Naive B cell (primary cell): ENCODE measurements around the gene HGS. TPM values are rescaled to one million over a fixed set of nuclear protein-coding genes. Genes with fewer than 3 reads are reported as not detected.

ENCODE experiments used
- ATAC-seq, 2 donors: fragments of 150-1000 bp; cut with Tn5 transposase; 2 replicates each; pipeline ENCODE4 v1.10.0; 2021; ENCODE audit warnings: low read depth in 2 of 2, mild to moderate bottlenecking in 2 of 2, moderate library complexity in 2 of 2
- DNase-seq: peaks from one replicate; pipeline ENCODE4 v3.0.0; 2022
- H3K27ac Mint-ChIP-seq, 6 donors: one replicate each; pipeline ENCODE4 v1.8.0; 2020 to 2022; ENCODE audit warnings: mild to moderate bottlenecking in 6 of 6, mixed read lengths in 6 of 6, moderate library complexity in 5 of 6, inconsistent platforms in 2 of 6
- H3K27me3 Mint-ChIP-seq, 3 donors: one replicate each; pipeline ENCODE4 v1.8.0; 2021 to 2022; ENCODE audit warnings: mixed read lengths in 3 of 3, mild to moderate bottlenecking in 1 of 3
- H3K36me3 Mint-ChIP-seq, 2 donors: one replicate each; pipeline ENCODE4 v1.8.0; 2020 to 2022; ENCODE audit warnings: mixed read lengths in 2 of 2, inconsistent platforms in 1 of 2, mild to moderate bottlenecking in 1 of 2
- H3K4me1 Mint-ChIP-seq, 3 donors: one replicate each; pipeline ENCODE4 v1.8.0; 2020 to 2022; ENCODE audit warnings: mixed read lengths in 3 of 3, inconsistent platforms in 1 of 3, mild to moderate bottlenecking in 1 of 3, moderate library complexity in 1 of 3
- H3K4me3 Mint-ChIP-seq, 8 donors: one replicate each; pipeline ENCODE4 v1.8.0; 2020 to 2022; ENCODE audit warnings: mild to moderate bottlenecking in 8 of 8, mixed read lengths in 8 of 8, moderate library complexity in 8 of 8, inconsistent platforms in 2 of 8
- H3K9me3 Mint-ChIP-seq, 7 donors: one replicate each; pipeline ENCODE4 v1.8.0; 2020 to 2022; ENCODE audit warnings: mixed read lengths in 7 of 7, mild to moderate bottlenecking in 5 of 7, inconsistent platforms in 2 of 7, moderate library complexity in 1 of 7
- polyA plus RNA-seq, 6 donors: library from polyadenylated mRNA; unstranded; fragments of 300-500 nt; fragmentation: Illumina TruSeq; gene quantifications; one replicate each; pipeline ENCODE4 v1.2.3, GENCODE V29; 2021; ENCODE audit warnings: low read depth in 6 of 6

The HGS gene
- polyA plus RNA-seq, 6 donors from 2014 or later: 11.3 to 47.6 (median 21.7) TPM

DNA sequence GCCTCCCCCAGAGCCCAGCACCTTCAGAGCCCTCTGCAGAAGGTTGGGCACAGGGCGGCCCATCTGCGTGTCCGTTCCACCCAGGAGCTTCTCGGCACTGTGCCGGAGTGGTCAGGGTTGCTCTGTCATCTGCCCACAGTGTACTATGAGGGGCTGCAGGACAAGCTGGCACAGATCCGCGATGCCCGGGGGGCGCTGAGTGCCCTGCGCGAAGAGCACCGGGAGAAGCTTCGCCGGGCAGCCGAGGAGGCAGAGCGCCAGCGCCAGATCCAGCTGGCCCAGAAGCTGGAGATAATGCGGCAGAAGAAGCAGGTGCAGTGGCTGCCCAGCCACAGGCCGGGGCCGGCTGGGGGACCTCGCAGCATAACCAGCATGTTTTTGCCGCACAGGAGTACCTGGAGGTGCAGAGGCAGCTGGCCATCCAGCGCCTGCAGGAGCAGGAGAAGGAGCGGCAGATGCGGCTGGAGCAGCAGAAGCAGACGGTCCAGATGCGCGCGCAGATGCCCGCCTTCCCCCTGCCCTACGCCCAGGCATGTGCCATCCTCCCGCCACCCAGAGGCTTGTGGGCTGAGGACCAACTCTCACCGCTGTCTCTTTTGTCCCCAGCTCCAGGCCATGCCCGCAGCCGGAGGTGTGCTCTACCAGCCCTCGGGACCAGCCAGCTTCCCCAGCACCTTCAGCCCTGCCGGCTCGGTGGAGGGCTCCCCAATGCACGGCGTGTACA lies 12.6 kb downstream of the HGS start:
- Mint-ChIP-seq H3K9me3 (no peaks in the 10 kb centered on the region), H3K4me3 (no peak overlapping the region), H3K27ac (no peak overlapping the region), H3K4me1 (peaks cover under 1 to 10% (median 9%) of the 10 kb centered on the region in 3 donors), H3K36me3 (no peaks in the 10 kb centered on the region), H3K27me3 (no peaks in the 10 kb centered on the region)
- DNase-seq: no peak
- ATAC-seq: no peak

DNA sequence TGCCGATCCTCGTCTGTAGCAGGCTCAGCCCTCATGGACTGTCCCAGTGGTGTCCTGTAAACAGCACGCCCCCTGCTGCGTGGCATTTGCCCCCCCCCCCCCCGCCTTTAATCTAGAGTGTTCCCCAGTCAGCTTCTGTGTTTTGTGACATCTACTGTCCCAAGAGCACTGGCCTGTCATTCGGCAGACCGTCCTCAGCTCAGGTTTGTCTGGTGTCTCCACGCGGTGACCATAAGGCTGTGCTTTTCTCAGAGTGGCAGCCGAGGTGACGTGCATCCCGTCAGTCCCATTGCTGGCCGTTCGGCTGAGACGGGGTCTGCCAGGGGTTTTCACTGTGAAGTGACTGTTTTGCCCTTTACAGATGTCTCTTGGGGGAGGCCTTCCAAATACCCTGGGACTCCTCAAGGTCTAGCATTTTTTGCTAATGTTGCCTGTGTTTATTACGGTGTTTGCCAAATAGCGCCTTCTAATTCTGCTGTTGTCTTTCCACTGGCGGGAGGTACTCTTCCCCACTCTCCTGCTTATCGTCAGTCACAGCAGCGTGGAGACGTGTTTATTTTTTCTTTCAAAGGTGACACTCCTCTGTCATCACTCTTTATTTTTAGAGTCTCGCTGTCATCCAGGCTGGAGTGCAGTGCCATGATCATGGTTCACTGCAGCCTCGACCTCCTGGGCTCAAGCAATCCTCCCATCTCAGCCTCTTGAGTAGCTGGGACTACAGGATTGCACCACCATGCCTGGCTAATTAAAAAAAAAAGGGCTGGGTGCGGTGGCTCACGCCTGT lies 13.6 kb downstream of the HGS start:
- Mint-ChIP-seq H3K27ac (peak overlapping the region in 2 of 6 donors; percentile 77 to 78), H3K27me3 (no peaks in the 10 kb centered on the region), H3K9me3 (no peaks in the 10 kb centered on the region), H3K4me1 (peaks cover 11 to 17% (median 12%) of the 10 kb centered on the region in 3 donors), H3K4me3 (no peak overlapping the region), H3K36me3 (no peaks in the 10 kb centered on the region)
- ATAC-seq: no peak
- no peak for DNase-seq

DNA sequence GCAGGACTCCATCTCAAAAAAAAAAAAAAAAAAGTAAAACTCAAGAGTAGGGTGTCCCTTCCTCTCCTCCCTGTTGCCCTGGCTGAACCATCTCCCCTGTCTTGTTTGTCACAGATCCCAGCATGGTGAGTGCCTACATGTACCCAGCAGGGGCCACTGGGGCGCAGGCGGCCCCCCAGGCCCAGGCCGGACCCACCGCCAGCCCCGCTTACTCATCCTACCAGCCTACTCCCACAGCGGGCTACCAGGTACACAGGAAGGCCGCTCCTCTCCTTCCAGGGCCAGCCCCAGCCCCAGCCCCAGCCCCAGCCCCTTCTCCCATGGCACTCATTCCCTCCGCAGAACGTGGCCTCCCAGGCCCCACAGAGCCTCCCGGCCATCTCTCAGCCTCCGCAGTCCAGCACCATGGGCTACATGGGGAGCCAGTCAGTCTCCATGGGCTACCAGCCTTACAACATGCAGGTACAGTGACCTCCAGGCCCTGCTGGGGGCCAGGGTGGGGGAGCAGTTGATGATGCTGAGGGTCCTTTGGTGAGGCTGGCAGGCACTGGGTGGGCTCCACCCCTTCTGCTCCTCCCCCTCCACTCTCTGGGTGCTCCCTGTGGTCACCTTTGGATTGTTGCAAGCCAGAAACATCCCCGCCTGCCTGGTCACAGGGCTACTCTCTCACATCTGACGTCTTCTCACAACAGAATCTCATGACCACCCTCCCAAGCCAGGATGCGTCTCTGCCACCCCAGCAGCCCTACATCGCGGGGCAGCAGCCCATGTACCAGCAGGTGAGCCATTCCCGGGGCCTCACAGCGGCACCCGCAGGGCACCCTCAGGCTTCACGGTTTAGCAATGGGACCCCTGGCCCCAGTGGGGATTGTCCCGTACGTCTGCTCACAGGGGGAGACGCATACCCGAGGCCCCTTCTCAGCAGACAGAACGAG lies 16.8 kb downstream of the HGS start:
- peaks cover 17 to 33% (median 21%) of the 10 kb centered on the region in 3 donors for H3K4me1 Mint-ChIP-seq
- H3K4me3 Mint-ChIP-seq: peak overlapping the region in 3 of 8 donors; percentile 16 to 61 (median 58)
- peak overlapping the region in 3 of 6 donors; percentile 47 to 80 (median 74) for H3K27ac Mint-ChIP-seq
- DNase-seq (no peak), ATAC-seq (no peak)
- no peaks in the 10 kb centered on the region for H3K36me3 Mint-ChIP-seq
- no peaks in the 10 kb centered on the region for H3K27me3 Mint-ChIP-seq
- no peaks in the 10 kb centered on the region for H3K9me3 Mint-ChIP-seq

DNA sequence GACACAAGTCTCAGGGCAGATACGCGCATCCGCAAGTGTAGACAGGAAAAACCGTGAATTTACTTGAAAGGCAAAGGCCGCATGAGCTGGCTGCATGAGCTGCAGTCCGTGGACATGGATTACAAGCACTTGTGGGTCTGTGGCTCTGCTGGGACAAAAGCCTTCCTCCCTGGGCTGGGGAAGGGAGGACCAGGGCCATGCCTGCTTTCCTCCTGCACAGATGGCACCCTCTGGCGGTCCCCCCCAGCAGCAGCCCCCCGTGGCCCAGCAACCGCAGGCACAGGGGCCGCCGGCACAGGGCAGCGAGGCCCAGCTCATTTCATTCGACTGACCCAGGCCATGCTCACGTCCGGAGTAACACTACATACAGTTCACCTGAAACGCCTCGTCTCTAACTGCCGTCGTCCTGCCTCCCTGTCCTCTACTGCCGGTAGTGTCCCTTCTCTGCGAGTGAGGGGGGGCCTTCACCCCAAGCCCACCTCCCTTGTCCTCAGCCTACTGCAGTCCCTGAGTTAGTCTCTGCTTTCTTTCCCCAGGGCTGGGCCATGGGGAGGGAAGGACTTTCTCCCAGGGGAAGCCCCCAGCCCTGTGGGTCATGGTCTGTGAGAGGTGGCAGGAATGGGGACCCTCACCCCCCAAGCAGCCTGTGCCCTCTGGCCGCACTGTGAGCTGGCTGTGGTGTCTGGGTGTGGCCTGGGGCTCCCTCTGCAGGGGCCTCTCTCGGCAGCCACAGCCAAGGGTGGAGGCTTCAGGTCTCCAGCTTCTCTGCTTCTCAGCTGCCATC lies 17.7 kb downstream of the HGS start:
- peak overlapping the region in 5 of 6 donors; percentile 71 to 97 (median 77) for H3K27ac Mint-ChIP-seq
- no peak for DNase-seq
- no peak for ATAC-seq
- peak overlapping the region; percentile 20 to 94 (median 90) for H3K4me3 Mint-ChIP-seq
- peaks cover 0 to 4% of the 10 kb centered on the region in 2 donors for H3K36me3 Mint-ChIP-seq
- peaks cover 20 to 37% (median 24%) of the 10 kb centered on the region in 3 donors for H3K4me1 Mint-ChIP-seq
- H3K9me3 Mint-ChIP-seq: no peaks in the 10 kb centered on the region
- H3K27me3 Mint-ChIP-seq: no peaks in the 10 kb centered on the region

DNA sequence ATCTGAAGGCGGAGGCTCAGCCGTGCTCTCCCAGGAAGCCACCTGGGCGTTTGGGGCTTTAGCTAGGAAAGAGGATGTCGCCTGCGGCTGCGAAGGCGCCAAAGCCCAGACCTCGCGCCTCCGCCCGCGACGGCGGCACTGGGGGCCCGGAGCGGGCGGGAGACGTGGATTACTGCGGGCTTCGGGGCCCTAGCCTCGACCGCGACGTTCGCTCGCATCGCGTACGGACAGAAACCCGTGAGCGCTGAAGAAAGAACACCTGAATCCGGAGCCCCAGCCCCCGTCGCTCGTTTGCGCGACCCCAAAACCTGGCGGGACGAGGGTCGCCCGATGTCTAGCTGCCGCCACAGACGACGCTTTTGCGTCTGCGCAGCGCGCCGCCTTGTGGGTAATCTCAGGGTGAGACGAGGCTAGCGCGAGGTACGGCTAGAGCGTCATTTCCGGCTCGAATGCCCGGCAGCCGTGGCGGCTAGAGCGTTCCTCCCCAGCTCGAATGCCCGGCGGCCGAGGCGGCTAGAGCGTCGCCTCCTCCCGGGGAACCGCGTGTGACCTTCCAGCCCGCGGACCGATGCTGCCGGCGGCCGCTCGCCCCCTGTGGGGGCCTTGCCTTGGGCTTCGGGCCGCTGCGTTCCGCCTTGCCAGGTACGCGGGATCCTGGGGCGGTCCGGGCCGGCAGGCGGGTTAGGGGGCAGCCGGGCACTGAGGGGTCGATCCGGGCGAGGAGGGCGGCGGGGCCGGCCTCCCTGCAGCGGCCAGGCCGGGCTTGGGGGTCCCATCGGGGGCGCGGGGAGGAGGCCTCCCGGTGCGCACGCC lies 19.3 kb downstream of the HGS start, which contains the start of gene MRPL12:
Gene MRPL12 (plus strand): TSS at position 434 of the 813 bp plus-strand sequence. CDS start 135 bp downstream, at position 569.
- DNase-seq (peak; percentile 86), ATAC-seq (peak; percentile 95 to 96)
- Mint-ChIP-seq H3K4me1 (peaks cover 21 to 37% (median 24%) of the 10 kb centered on the region in 3 donors), H3K36me3 (peaks cover 0 to 6% of the 10 kb centered on the region in 2 donors), H3K27ac (peak within 1 kb of the TSS; percentile 93 to 97 (median 94)), H3K27me3 (no peaks in the 10 kb centered on the region), H3K4me3 (peak within 1 kb of the TSS; percentile 88 to 96 (median 92)), H3K9me3 (no peaks in the 10 kb centered on the region)

DNA sequence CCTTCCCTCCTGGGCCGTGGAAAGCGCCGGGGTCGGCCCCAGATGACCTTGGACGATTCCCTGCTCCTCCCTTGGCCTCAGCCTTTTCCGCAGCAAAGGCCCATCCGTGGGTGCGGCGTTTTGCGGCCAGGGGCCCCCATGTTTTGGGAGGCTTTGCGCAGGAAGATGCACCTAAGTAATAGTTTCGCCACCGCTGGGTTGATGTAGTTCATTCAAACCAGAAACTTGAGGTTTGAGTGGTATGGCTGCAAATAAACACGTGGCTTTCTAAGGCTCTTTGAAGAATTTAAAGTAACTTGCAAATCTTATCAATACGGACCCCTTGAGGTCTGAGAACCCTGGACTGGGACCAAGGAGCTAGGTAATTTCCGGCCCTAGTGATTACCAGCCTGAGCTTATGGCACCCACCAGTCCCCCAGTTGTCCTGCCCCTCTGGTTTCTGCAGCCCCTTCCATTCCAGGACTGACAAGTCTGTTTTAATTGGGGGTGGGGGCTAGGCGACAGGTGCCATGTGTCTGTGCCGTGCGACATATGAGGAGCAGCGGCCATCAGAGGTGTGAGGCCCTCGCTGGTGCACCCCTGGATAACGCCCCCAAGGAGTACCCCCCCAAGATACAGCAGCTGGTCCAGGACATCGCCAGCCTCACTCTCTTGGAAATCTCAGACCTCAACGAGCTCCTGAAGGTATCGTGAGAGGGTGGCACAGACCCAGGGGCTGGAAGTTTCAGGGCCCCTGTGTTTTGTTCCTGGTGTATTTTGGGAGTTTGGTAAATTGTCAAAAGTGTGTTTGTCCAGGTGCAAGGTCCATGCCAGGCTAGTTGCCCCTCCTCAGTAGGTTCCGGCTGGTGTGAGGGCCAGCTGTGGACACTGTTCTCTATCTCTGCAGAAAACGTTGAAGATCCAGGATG lies 20.2 kb downstream of the HGS start:
- peaks cover 0 to 6% of the 10 kb centered on the region in 2 donors for H3K36me3 Mint-ChIP-seq

DNA sequence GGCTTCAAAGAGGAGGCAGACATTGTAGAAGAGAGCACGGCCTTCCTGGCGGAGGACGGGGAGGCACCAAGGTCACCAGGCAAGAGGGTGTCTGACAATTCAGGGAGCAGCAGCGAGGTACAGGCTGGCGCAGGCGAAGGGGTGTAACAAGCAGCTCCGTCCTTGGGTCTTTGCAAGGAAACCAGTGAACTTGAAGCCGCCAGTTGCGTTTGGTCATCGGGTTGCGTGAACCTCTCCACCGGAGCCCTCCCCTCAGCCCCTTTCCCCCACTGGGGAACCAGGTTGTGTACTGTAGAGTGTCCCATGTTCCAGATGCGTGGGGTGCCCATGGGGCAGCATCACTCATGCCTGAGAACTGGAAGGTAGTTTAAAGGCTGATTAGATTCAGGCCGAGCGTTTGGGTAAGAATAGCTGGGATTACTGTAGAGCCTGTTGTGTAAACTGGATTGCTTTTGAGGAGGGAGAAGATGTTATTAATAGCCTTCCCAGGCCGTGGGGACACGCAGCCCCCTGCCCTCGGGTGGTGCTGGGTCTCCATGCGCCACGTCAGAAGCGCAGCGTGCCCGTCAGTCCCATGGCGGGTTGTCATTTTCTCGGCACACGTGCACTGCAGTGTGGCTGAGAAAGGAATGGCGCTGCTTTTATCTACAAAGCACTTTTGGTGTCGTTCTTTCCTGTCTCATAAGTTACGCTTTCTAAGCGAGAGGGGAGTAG lies 21.9 kb downstream of the HGS start:
- Mint-ChIP-seq H3K36me3 (peaks cover 0 to 6% of the 10 kb centered on the region in 2 donors), H3K27me3 (no peaks in the 10 kb centered on the region), H3K4me3 (peak overlapping the region in 4 of 8 donors; percentile 32 to 90 (median 59)), H3K27ac (peak overlapping the region in 3 of 6 donors; percentile 32 to 76 (median 65)), H3K4me1 (peaks cover 19 to 39% (median 26%) of the 10 kb centered on the region in 3 donors), H3K9me3 (no peaks in the 10 kb centered on the region)
- no peak for ATAC-seq
- DNase-seq: no peak

More for the DNA sequence above, 20.2 kb downstream of the HGS start:
- DNase-seq (no peak), ATAC-seq (no peak)
- Mint-ChIP-seq H3K27ac (peak overlapping the region in 5 of 6 donors; percentile 75 to 94 (median 82)), H3K27me3 (no peaks in the 10 kb centered on the region), H3K4me1 (peaks cover 21 to 35% (median 24%) of the 10 kb centered on the region in 3 donors), H3K4me3 (peak overlapping the region; percentile 75 to 94 (median 89)), H3K9me3 (no peaks in the 10 kb centered on the region)

DNA sequence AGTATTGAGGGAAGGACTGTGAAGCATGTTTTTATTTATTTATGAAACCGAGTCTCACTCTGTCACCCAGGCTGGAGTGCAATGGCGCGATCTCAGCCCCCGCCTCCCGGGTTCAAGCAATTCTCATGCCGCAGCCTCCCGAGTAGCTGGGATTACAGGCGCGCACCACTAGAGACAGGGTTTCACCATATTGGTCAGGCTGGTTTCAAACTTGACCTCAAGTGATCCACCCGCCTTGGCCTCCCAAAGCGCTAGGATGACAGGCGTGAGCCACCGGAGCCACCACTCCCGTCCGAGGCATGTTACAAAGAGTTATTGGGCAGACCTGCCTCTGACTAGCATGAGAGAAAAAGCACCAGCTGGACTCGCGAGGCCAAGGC lies 22.4 kb downstream of the HGS start:
- ATAC-seq: no peak
- Mint-ChIP-seq H3K9me3 (no peaks in the 10 kb centered on the region), H3K27me3 (no peaks in the 10 kb centered on the region), H3K4me1 (peaks cover 18 to 39% (median 31%) of the 10 kb centered on the region in 3 donors), H3K27ac (peak overlapping the region in 3 of 6 donors; percentile 32 to 70 (median 65)), H3K36me3 (peaks cover 0 to 6% of the 10 kb centered on the region in 2 donors), H3K4me3 (peak overlapping the region in 1 of 8 donors; percentile 76)
- DNase-seq: no peak

DNA sequence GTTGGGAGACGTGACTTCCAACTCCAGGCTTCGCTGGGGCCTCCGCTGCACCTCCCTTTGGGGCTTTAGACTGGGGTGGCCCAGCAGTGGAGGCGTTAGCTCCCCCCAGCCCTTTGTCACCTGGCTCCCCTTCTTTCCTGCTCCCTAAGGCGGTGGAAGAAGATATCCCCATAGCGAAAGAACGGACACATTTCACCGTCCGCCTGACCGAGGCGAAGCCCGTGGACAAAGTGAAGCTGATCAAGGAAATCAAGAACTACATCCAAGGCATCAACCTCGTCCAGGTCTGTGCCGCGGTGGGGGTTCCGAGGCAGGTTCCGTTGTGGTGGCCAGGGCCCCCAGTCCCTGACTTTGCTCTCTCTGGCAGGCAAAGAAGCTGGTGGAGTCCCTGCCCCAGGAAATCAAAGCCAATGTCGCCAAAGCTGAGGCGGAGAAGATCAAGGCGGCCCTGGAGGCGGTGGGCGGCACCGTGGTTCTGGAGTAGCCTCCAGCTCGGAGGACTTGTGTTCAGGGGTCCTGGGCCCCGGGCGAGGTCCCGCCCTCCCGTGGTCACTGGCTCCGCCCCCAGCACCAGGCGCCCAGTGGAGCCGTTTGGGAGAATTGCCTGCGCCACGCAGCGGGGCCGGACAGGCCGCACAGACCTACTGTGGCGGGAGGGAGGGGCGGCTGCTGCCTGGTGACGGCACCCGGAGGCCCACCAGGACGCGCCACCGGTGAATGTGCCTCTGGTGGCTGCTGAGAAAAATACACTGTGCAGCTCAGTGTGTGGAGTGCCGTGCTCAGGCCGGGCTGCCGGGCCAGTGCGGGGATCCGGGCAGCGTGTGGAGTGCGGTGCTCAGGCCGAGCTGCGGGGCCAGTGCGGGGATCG lies 23.2 kb downstream of the HGS start:
- Mint-ChIP-seq H3K4me1 (peaks cover 15 to 40% (median 29%) of the 10 kb centered on the region in 3 donors), H3K27ac (peak overlapping the region in 2 of 6 donors; percentile 70 to 79), H3K27me3 (no peaks in the 10 kb centered on the region), H3K36me3 (peaks cover 0 to 6% of the 10 kb centered on the region in 2 donors), H3K4me3 (peak overlapping the region in 1 of 8 donors; percentile 76), H3K9me3 (no peaks in the 10 kb centered on the region)
- ATAC-seq: no peak
- DNase-seq: no peak
